ENCODE measurements around the gene VANGL2. TPM values are rescaled to one million over a fixed set of nuclear protein-coding genes. Genes with fewer than 3 reads are reported as not detected.

The VANGL2 gene
- polyA plus RNA-seq, 12 donors, result 7.2 to 39.3 (median 10.8) TPM; not detected in 1

DNA sequence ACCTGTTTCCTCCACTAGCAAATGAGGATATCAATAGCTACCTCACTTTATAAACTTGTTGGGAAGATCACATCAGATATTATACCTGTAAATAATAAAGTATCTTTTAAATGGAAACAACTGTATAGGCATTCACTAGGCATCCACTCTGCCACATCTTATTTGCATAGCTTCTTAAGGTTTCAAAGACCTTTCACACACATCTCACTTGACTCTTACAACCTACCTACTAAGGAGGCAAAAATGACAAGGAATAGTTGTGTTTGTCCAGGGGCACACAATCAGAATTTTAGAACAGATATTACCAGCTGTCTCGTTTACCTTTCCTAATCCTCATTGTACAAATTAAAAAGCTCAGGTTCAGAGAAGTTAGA, 51.5 kb downstream of the VANGL2 start:
- DNase-seq, result no peak

DNA sequence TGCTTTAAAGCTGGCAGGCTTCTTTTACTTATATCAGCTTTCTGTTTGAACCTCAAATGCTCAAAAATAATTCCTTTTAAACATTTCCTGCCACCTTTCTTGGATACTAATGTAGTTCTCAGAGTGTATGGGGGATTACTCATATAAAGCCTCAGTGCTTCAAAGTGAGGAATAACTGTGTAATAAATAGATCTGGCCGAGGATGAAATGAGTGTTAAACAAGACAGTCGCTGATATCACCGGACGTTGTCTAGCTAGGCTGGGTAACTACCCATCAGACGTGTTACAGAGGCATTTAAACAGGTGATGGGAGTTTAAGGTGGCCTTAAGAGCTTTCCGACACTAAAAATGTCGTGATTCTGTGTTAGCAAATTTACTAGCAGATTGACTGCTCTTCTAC, 53.1 kb downstream of the VANGL2 start:
- no peak for DNase-seq

DNA sequence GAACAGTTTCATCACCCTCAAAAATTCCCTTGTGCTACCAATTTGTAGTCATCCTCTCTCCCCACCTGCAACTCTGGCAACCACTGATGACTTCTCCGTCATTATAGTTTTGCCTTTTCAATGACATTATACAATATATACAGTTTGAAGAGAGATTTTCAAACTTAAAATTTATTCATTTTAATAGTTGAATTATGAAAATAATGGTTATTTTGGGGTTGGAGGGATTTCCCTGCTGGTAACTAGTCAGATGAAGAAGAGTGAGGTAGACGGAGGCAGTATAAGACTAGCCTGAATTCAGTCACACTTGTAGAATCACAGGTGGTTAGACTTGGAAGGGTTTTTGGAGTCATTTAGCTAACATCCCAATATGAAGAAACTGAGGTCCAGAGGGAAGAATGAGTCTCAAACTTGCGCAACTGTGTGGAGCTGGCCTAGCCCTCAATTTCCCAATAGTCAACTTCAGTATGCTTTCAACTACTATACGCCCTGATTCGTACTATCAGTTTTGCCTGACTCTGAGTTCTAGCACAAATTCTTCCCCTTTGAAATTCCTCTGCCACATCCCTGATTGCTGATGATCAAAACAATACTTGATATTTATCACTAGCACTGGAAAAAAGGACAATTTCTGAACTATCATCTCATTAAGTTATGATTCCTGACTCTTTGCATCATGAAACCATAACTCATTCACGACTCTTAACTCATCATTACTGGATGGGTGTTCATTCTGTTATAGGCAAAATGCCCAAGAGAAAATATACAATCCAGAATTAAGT, 54.2 kb downstream of the VANGL2 start:
- DNase-seq, result no peak

DNA sequence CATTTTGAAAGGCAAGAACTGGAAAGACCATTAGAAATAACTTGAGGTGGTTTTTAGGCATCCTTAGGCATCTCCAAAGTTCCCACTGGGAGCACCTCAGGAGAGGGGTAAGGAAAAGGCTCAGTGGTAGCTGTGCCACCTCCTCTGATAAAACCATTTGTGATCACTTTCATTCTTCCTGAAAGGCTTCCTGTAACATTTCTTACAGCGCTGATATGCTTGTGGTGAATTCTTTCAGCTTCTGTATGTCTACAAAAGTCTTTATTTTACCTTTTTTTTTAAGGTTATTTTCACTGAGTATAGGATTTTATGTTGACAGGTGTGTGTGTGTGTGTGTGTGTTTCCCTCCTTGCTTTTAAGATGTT, 54.8 kb downstream of the VANGL2 start:
- no peak for DNase-seq

DNA sequence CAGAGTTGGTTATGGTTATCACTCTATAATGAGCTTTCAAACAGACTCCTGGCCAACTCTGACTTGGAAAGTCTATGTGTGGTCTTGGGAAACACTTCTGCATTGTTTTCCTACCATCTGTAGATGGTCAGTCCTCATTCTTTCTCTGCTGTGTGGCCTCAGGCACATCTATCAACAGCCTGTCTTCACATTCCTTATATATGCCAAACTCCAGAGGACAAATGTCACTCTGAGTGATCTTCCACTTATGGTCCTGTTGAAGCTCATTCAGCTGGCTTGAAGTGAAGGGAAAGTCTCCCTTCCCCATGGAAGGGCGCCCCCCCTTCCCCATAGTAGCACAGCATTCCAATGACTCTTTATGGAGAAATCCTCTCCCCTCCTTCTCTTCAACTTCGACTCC, 58.7 kb downstream of the VANGL2 start:
- no peak for DNase-seq

DNA sequence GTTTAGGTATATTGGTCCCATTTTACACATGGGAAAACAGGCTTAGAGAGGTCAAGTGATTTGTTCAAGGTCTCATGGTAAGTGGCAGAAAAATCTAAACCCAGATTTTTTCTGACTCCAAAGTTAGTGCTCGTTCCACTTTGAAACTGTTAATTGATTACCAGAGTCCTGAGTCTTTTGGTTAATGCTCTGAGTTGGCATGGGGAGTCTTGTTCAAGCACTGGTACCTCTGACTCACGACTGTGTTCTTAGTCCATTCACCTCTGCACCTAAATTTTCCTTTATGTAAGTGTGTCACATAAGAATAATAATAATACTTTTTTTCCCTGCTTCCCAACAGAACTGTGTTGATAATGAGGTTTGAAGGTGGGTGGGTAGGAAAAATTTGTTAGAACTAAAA, 59.3 kb downstream of the VANGL2 start:
- no peak for DNase-seq

DNA sequence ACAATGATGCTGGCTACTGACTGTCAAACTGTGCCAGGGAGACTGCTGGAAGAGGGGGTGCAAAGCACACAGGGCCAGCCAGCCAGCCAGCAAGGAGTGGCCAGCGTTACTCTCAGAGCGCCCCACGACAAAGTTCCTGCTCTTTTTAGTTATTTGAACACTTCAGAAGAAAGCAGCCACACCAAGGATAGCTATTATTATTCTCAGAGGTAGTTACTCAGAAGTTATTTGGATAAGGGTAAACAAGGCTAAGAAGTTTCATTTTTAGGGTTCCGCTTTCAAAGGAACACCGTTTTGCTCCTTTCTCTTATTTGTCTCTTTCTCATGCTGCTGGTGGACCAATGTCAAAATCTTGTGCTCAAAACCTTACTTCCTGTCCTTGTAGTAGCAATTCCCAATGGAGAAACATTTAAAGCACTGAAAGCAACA, 59.9 kb downstream of the VANGL2 start:
- DNase-seq, result no peak

DNA sequence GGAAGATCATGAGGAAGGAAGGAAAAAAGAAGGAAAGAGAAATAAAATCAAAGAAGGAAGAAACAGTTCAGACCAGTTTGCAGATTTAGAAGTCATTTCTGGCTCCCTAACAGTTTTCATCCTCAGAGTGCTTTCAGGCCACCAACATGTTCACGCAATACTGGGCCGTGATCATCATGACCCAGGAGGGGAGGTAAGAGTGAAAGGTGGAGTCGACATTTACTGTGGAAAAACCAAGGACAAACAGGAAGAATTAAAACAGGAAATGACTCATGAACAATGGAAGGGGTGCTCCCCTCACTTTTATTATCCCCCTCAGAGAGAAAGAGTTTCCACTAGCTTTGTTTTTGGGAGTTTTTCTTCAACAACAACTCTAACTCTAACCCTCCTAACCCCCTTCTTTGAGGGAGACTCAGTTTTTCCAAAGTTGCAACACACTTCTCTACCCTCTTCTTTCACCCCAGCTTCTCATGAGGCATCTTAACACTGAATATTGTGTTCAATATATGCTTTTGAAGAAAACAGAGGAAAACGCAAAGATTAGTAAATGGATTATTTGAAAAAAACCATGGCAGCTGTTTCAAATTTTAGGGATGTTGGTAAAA, 60.4 kb downstream of the VANGL2 start:
- no peak for DNase-seq

DNA sequence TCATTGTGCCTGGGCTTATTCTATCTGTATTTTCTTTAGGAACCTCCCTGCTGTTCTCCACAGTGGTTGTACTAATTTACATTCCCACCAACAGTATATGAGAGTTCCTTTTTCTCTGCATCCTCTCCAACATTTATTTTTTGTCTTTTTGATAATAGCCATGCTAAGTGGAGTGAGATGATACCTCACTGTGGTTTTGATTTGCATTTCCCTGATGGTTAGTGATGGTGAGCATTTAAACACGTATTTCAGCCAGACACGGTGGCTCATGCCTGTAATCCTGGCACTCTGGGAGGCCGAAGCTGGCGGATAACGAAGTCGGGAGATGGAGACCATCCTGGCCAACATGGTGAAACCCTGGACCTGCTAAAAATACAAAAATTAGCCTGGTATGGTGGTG, 64.8 kb downstream of the VANGL2 start:
- DNase-seq, result no peak

DNA sequence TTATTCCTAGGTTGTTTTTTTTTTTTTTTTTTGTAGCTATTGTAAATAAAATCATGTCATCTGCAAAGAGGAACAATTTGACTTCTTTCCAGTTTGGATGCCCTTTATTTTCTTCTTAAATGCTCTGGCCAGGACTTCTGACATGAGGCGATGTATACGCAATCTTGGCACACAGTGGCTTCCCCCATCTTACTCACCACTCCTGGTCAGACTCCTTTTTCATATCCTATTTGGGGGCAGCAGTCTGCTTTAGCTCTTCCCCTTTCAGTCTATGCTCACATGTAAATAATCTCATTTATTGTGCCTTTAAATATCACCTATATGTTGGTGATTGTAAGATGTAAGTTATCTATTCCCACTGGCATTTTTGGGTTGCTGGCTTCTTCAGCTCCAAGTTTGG, 66.6 kb downstream of the VANGL2 start:
- DNase-seq, result no peak

DNA sequence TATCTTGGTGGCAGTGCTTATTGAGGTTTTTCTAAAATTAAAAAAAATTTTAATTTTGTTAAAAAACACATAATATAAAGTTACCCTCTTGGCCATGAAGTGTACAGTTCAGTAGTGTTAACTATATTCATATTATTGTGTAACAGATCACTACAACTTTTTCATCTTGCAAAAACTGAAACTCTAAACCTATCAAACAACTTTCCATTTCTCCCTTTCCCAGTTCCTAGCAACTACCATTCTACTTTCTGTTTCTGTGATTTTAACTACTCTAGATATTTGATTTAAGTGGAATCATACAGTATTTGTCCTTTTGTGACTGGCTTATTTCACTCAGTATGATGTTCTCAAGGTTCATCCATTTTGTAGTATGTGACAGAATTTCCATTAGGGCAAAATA, 67.2 kb downstream of the VANGL2 start:
- no peak for DNase-seq

DNA sequence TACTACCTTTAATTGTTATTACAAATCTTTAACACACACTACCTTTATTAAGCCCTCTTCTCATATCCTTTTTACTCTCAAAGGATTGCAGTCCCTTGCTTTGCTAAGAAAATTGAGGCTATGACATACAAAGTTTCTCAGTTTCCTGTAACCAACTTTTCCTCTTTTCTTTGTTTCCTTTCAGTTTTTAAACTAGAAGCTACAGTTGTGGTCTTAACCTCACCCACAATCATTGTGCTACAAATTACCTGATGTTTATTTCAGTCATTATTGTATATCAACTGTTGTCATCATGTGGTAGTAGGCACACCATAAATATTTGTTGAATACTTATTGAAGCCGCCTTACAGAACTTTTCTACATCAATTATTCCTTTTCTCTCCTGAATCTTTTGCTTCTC, 70.9 kb downstream of the VANGL2 start:
- no peak for DNase-seq

DNA sequence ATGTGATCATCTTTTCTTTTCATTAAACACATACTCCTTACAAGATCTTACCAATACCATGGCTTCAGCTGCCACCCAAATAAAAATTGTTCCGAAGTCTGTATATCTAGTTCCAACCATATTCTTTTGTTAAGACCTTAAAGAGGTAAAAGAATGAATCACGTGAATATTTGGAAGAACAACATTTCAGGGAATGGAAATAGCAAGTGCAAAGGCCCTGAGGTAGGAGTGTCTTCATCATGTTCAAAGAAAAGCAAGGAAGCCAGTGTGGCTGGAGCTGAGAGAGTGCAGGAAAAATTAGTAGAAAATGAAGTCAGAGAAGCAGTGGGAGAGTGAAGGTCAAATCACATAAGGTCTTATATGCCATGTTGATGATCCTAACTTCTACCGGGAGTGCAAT, 71.7 kb downstream of the VANGL2 start:
- DNase-seq, result no peak

DNA sequence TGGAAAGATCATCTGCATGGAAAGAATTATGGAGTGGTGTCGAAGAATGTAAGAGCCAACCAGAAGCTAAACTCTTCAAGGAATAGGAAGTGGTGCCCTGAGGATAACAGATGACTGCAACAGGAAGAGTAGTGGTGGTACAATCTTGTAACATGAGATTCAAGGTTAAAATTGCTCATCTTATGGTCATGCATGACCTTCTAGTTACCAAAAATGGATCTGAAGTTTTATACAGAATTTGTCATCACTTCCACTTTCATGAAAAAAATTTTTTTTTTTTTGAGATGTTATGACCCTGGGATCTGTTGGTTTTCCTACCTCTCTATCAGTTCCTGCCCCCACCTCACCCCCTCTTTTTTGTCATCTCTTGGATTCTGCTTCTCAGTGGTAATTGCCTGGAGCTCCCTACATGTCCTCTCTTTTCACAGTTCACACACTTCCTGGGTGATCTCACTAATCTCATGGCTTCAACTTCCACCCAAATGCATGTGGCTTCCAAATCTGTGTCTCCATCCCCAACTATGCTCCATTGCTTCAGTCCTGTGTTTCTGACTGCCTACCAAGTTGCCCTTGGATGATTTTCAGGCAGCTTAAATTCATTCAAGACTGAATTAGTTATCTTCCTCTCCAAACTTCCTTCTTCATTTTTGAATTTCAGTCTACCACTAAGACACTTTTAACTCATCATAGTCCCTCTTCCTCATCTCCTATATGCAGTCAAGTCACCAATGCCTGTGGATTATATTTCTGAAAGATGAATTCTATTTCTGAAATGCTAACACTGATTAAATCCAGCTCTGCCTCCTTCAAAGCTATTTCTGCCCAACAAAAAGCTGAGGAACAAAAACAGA, 74.3 kb downstream of the VANGL2 start:
- DNase-seq, result no peak

Other genes with a start within 250 kb of the VANGL2 start
- gene ATP1A4, start 249.0 kb upstream of the VANGL2 start, polyA plus RNA-seq (ENCODE audit: insufficient read length in 12 of 12), result 1 to 10 TPM in 9 of 12 donors, under 1 TPM in 1, not detected in 2; 0.87 to 6.0 (median 3.1) TPM
- 1,000 to 10,000 TPM in 5 of 12 donors, 100 to 1,000 TPM in 7; 212 to 1,621 (median 785) TPM for gene CASQ1, start 210.0 kb upstream of the VANGL2 start, polyA plus RNA-seq (ENCODE audit: insufficient read length in 12 of 12)
- 100 to 1,000 TPM in 11 of 12 donors, not detected in 1; 119 to 154 (median 137) TPM for gene PEA15, start 195.2 kb upstream of the VANGL2 start, polyA plus RNA-seq (ENCODE audit: insufficient read length in 12 of 12)
- 100 to 1,000 TPM in 8 of 12 donors, 10 to 100 TPM in 4; 83.3 to 362 (median 117) TPM for gene DCAF8, start 138.0 kb upstream of the VANGL2 start, polyA plus RNA-seq (ENCODE audit: insufficient read length in 12 of 12)
- gene PEX19, start 115.4 kb upstream of the VANGL2 start, polyA plus RNA-seq (ENCODE audit: insufficient read length in 12 of 12), result 10 to 100 TPM in 11 of 12 donors, not detected in 1; 37.5 to 77.2 (median 46.6) TPM
- gene COPA, start 57.3 kb upstream of the VANGL2 start, polyA plus RNA-seq (ENCODE audit: insufficient read length in 12 of 12), result 100 to 1,000 TPM in 11 of 12 donors, not detected in 1; 111 to 183 (median 134) TPM
- gene NCSTN, start 57.2 kb upstream of the VANGL2 start, polyA plus RNA-seq (ENCODE audit: insufficient read length in 12 of 12), result 100 to 1,000 TPM in 8 of 12 donors, 10 to 100 TPM in 3, not detected in 1; 95.1 to 123 (median 105) TPM
- under 1 TPM in 10 of 12 donors, not detected in 2; 0.21 to 0.65 (median 0.42) TPM for gene NHLH1, start 33.5 kb upstream of the VANGL2 start, polyA plus RNA-seq (ENCODE audit: insufficient read length in 12 of 12)
- gene SLAMF6, start 122.7 kb downstream of the VANGL2 start, polyA plus RNA-seq (ENCODE audit: insufficient read length in 12 of 12), result under 1 TPM in 9 of 12 donors, not detected in 3; 0.11 to 0.97 (median 0.27) TPM
- 1 to 10 TPM in 8 of 12 donors, under 1 TPM in 2, not detected in 2; 0.89 to 4.5 (median 1.3) TPM for gene CD84, start 178.9 kb downstream of the VANGL2 start, polyA plus RNA-seq (ENCODE audit: insufficient read length in 12 of 12)
- gene SLAMF1, start 246.5 kb downstream of the VANGL2 start, polyA plus RNA-seq (ENCODE audit: insufficient read length in 12 of 12), result under 1 TPM in 5 of 12 donors, not detected in 7; 0.06 to 0.41 (median 0.12) TPM